ENCODE data around the gene COX4I2. TPM values are rescaled to one million over a fixed set of nuclear protein-coding genes. Genes with fewer than 3 reads are reported as not detected.

Gene COX4I2
- total and polyA plus RNA-seq, 2 donors (not counting 3 experiments of a cell fraction or from before 2014, with no cell fraction given): not detected

GRCh38 chr20:31638816-31639215, 1.1 kb downstream of the COX4I2 start:
- H3K27ac ChIP-seq (ENCODE audit: insufficient read depth, low read depth, low read length): no peak overlapping the region
- no TSS peak for BruUV-seq (replicated peaks)
- FAIRE-seq: no peak

More at GRCh38 chr20:31638816-31639215, 1.1 kb downstream of the COX4I2 start:
- no peak for TF ChIP-seq MAX (IDR thresholded peaks at IDR 0.05; ENCODE audit: insufficient read depth, insufficient read length)
- TF ChIP-seq FOS (IDR thresholded peaks at IDR 0.05; ENCODE audit: borderline replicate concordance, insufficient read depth, low read length): no peak
- no peak for TF ChIP-seq POLR2AphosphoS5 (IDR thresholded peaks at IDR 0.05; ENCODE audit: insufficient read depth, low read depth, low read length)
- TF ChIP-seq JUN (IDR thresholded peaks at IDR 0.05; ENCODE audit: borderline replicate concordance, insufficient read depth, insufficient read length, low read depth): no peak
- TF ChIP-seq MYC (IDR thresholded peaks at IDR 0.05; ENCODE audit: low read depth, low read length): no peak
- no peak for TF ChIP-seq POLR2A (IDR thresholded peaks at IDR 0.05; ENCODE audit: low read depth, low read length)
- no peak for TF ChIP-seq CTCF (IDR thresholded peaks at IDR 0.05; ENCODE audit: extremely low read depth in 1 of 2, insufficient read depth in 1 of 2, low read depth in 1 of 2, low read length in 2 of 2)
- TF ChIP-seq EZH2 (IDR thresholded peaks at IDR 0.05; ENCODE audit: borderline replicate concordance, low read depth, low read length, severe bottlenecking): no peak
- no peak for TF ChIP-seq GATA2 (IDR thresholded peaks at IDR 0.05; ENCODE audit: insufficient read depth, insufficient read length, low read depth, low read length)
- Histone ChIP-seq H3K36me3 (ENCODE audit: control insufficient read depth in 2 of 2, extremely low read depth in 1 of 2, insufficient read depth in 2 of 2, low read length in 2 of 2) (no peaks in the 10 kb centered on the region), H3K9me3 (replicated peaks; ENCODE audit: control insufficient read depth, insufficient read depth, low read length) (no peaks in the 10 kb centered on the region), H3K27me3 (ENCODE audit: control insufficient read depth in 2 of 2, insufficient read depth in 2 of 2, low read length in 2 of 2) (peaks cover 5 to 10% of the 10 kb centered on the region in 2 experiments), H3K9ac (replicated peaks; ENCODE audit: extremely low read depth, insufficient read depth, low read length) (no peak overlapping the region), H3K4me1 (ENCODE audit: control insufficient read depth, extremely low read depth, insufficient read depth, low read length) (no peaks in the 10 kb centered on the region), H3K4me2 (ENCODE audit: insufficient read depth, low read length) (no peak overlapping the region), H3K9me1 (replicated peaks; ENCODE audit: control insufficient read depth, extremely low read depth, insufficient read depth, low read length) (no peaks in the 10 kb centered on the region), H3K79me2 (ENCODE audit: control insufficient read depth, insufficient read depth, low read length) (no peaks in the 10 kb centered on the region), H4K20me1 (replicated peaks; ENCODE audit: control insufficient read depth, extremely low read depth, insufficient read depth, low read length) (no peaks in the 10 kb centered on the region), H3K4me3 (replicated peaks in 1 of 3; ENCODE audit: insufficient read depth in 1 of 3, low read depth in 1 of 3, low read length in 3 of 3) (no peak overlapping the region), H2AFZ (ENCODE audit: low read depth, low read length) (no peak overlapping the region)
- intact Hi-C loops (cut with micrococcal nuclease) (no loop called here), dilution Hi-C loops (cut with MboI; ENCODE audit: extremely low pct_ligation_motif_present, low sequenced_read_pairs) (no loop called here)
- CTCF ChIA-PET: interaction anchor here (0.7 to 4.3 kb wide), 2 partner anchors 12 to 85 kb away, joined by 3 to 38 read pairs; no protein-coding TSS in a partner anchor
- no peak for DNase-seq (ENCODE audit: low read depth, low spot score)
- POLR2A ChIA-PET: no interaction called here
